GM23338 (cell line): ENCODE measurements around the gene CAPN14. TPM values are rescaled to one million over a fixed set of nuclear protein-coding genes. Genes with fewer than 3 reads are reported as not detected.

Source experiments
- ATAC-seq: fragments of 200-7000 bp; cut with Tn5 transposase; 3 replicates; pipeline ENCODE4 v1.9.1; 2020
- DNase-seq: peaks from one replicate; pipeline ENCODE4 v3.0.0-alpha.2; 2015; ENCODE audit warnings: low spot score
- H2AFZ ChIP-seq: fragments of 200-600 bp; sonication (generic); 2 replicates; pipeline ENCODE4 v1.8.0; 2016; ENCODE audit warnings: antibody characterized with exemption, mild to moderate bottlenecking, moderate library complexity
- H3F3A ChIP-seq: fragments of 200-600 bp; sonication (generic); replicated peaks from 2 replicates; pipeline ENCODE4 v1.8.0; 2017; ENCODE audit warnings: antibody characterized with exemption, mixed run types, low read depth
- H3K27ac ChIP-seq: fragments of 200-600 bp; sonication (generic); 2 replicates; pipeline ENCODE4 v1.6.1; 2016; ENCODE audit warnings: low read depth
- H3K27me3 ChIP-seq: fragments of 200-600 bp; sonication (generic); 2 replicates; pipeline ENCODE4 v1.8.0; 2016; ENCODE audit warnings: mild to moderate bottlenecking, mixed run types, moderate library complexity; ENCODE audit not compliant: insufficient read depth
- H3K36me3 ChIP-seq: fragments of 200-600 bp; sonication (generic); 2 replicates; pipeline ENCODE4 v1.8.0; 2016; ENCODE audit warnings: mild to moderate bottlenecking; ENCODE audit not compliant: insufficient read depth
- H3K4me1 ChIP-seq: fragments of 200-600 bp; sonication (generic); 2 replicates; pipeline ENCODE4 v1.8.0; 2016; ENCODE audit warnings: mild to moderate bottlenecking, moderate library complexity; ENCODE audit not compliant: insufficient read depth
- H3K4me2 ChIP-seq: fragments of 200-600 bp; sonication (generic); 2 replicates; pipeline ENCODE4 v1.7.1; 2017; ENCODE audit warnings: mixed run types
- H3K4me3 ChIP-seq: fragments of 200-600 bp; sonication (generic); 2 replicates; pipeline ENCODE4 v1.6.1; 2016; ENCODE audit warnings: mixed run types
- H3K79me2 ChIP-seq: fragments of 200-600 bp; sonication (generic); replicated peaks from 2 replicates; pipeline ENCODE4 v1.8.0; 2017; ENCODE audit warnings: mild to moderate bottlenecking; ENCODE audit not compliant: insufficient read depth
- H3K9me2 ChIP-seq: fragments of 200-600 bp; sonication (generic); 2 replicates; pipeline ENCODE4 v1.8.0; 2017; ENCODE audit not compliant: insufficient read depth
- H4K20me1 ChIP-seq: fragments of 200-600 bp; sonication (generic); replicated peaks from 2 replicates; pipeline ENCODE4 v1.8.0; 2017; ENCODE audit warnings: mild to moderate bottlenecking; ENCODE audit not compliant: insufficient read depth
- H3K27ac Mint-ChIP-seq: 2 replicates; pipeline ENCODE4 v1.8.0; 2020; ENCODE audit warnings: inconsistent platforms, mild to moderate bottlenecking, moderate library complexity, mixed read lengths
- H3K27me3 Mint-ChIP-seq: 3 replicates; pipeline ENCODE4 v1.8.0; 2022; ENCODE audit warnings: low read depth, mild to moderate bottlenecking, moderate library complexity, mixed read lengths, inconsistent platforms; ENCODE audit not compliant: insufficient read depth, poor library complexity
- H3K36me3 Mint-ChIP-seq: 3 replicates; pipeline ENCODE4 v1.8.0; 2021; ENCODE audit warnings: low read depth, mild to moderate bottlenecking, inconsistent platforms, moderate library complexity, mixed read lengths
- H3K4me1 Mint-ChIP-seq: 3 replicates; pipeline ENCODE4 v1.8.0; 2020; ENCODE audit warnings: mild to moderate bottlenecking, inconsistent platforms, mixed read lengths
- H3K4me3 Mint-ChIP-seq: 3 replicates; pipeline ENCODE4 v1.8.0; 2021; ENCODE audit warnings: moderate library complexity, mild to moderate bottlenecking, inconsistent platforms, mixed read lengths
- H3K9me3 Mint-ChIP-seq: 3 replicates; pipeline ENCODE4 v1.8.0; 2020; ENCODE audit warnings: moderate library complexity, mild to moderate bottlenecking, inconsistent platforms, mixed read lengths
- CREB1 ChIP-seq: fragments of 250-450 bp; sonication (Bioruptor Pico); IDR thresholded peaks from 2 replicates; pipeline ENCODE4 v1.5.0; 2020; ENCODE audit warnings: low read depth, mild to moderate bottlenecking, moderate library complexity
- CTCF ChIP-seq, 2 experiments: fragments of 200-600 bp in 1 of 2; sonication (generic) in 1 of 2; conservative IDR thresholded peaks; 2 replicates each; pipeline versions ENCODE4 v1.5.1 to v1.6.1; 2016 to 2017; ENCODE audit warnings: antibody characterized with exemption in 2 of 2, low read depth in 2 of 2, mild to moderate bottlenecking in 2 of 2, moderate library complexity in 1 of 2
- EZH2phosphoT487 ChIP-seq: fragments of 200-600 bp; sonication (generic); IDR thresholded peaks from one replicate; pipeline ENCODE4 v1.8.1; 2018; ENCODE audit warnings: antibody characterized with exemption; ENCODE audit not compliant: unreplicated experiment
- JUNB ChIP-seq: IDR thresholded peaks from one replicate; pipeline ENCODE4 v1.6.1; 2016; ENCODE audit warnings: antibody characterized with exemption; ENCODE audit not compliant: unreplicated experiment
- POLR2AphosphoS5 ChIP-seq: IDR thresholded peaks from 2 replicates; pipeline ENCODE4 v1.6.1; 2016; ENCODE audit warnings: antibody characterized with exemption, low read depth
- REST ChIP-seq: IDR thresholded peaks from one replicate; pipeline ENCODE4 v1.6.1; 2018; ENCODE audit warnings: antibody characterized with exemption; ENCODE audit not compliant: unreplicated experiment
- STAT1 ChIP-seq: IDR thresholded peaks from one replicate; pipeline ENCODE4 v1.6.1; 2016; ENCODE audit warnings: antibody characterized with exemption; ENCODE audit not compliant: unreplicated experiment
- ZNF114 ChIP-seq: fragments of 250-450 bp; sonication (Bioruptor Pico); IDR thresholded peaks from 2 replicates; pipeline ENCODE4 v1.5.0; 2020; ENCODE audit warnings: mild to moderate bottlenecking, moderate library complexity
- ZNF331 ChIP-seq: fragments of 250-450 bp; sonication (Bioruptor Pico); IDR thresholded peaks from 2 replicates; pipeline ENCODE4 v1.5.0; 2020; ENCODE audit warnings: low read depth, mild to moderate bottlenecking, moderate library complexity
- polyA plus RNA-seq: library from polyadenylated mRNA; unstranded; fragments of >200 nt; fragmentation: Nextera tagmentation; extraction: Ambion mirVana; gene quantifications from 2 replicates; pipeline ENCODE4 v1.2.1, GENCODE V29; 2016
- total RNA-seq: library from RNA; depleted of rRNA; stranded (reverse); fragments of >200 nt; shearing (Covaris generic); gene quantifications from 2 replicates; pipeline ENCODE4 v1.2.3, GENCODE V29; 2014
- TF ChIP-seq, protein P1 (sequence below): fragments of 250-450 bp; sonication (Bioruptor Pico); IDR thresholded peaks from 2 replicates; pipeline ENCODE4 v1.5.0; 2020; ENCODE audit warnings: mild to moderate bottlenecking, moderate library complexity

CAPN14 gene
- total and polyA plus RNA-seq, 2 experiments from 2014 or later = 0.15 TPM; not detected in 1

- TF ChIP-seq CTCF (conservative IDR thresholded peaks at IDR 0.05; ENCODE audit: low read depth in 2 of 2) (no peak), REST (no peak), CREB1 (CRISPR knock-in tag) (no peak), JUNB (no peak), ZNF331 (CRISPR knock-in tag) (no peak)
Observed at GRCh38 chr2:31141443-31142085, 75.8 kb downstream of the CAPN14 start (continued).

DNA sequence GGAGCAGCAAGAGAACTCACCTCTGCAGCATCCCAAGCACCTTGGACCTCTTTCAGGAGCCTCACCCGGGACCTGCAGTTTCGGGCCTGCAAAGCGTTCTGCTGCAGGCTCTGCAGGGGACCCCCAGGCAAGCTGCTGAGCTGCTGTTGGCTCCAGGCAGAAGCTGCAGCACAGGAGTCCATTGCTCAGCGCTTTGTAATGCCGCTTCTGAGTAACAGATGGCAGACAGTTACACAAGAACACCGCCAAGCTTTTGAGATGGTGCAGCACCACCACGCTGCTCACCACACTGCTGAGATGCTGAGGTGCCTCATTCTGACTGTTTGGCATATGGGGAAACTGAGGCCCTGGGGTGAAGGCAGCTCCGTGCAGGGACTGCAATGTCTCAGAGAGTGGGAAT lies 77.2 kb downstream of the CAPN14 start:
- H3K27ac ChIP-seq = no peak overlapping the region
- ATAC-seq (no peak), DNase-seq (no peak)
- no peaks in the 10 kb centered on the region; the same call in 2 of the 3 replicates for H3K9me3 Mint-ChIP-seq
- peaks cover 33% of the 10 kb centered on the region for H3K4me1 Mint-ChIP-seq
- no peaks in the 10 kb centered on the region for H4K20me1 ChIP-seq
- H3K4me1 ChIP-seq = peaks cover 10% of the 10 kb centered on the region; the same call in 1 of the 2 replicates
- H3K36me3 ChIP-seq = no peaks in the 10 kb centered on the region
- no peak overlapping the region for H2AFZ ChIP-seq
- peaks cover 39% of the 10 kb centered on the region for H3K27me3 Mint-ChIP-seq
- no peaks in the 10 kb centered on the region for H3K36me3 Mint-ChIP-seq
- no peak overlapping the region for H3K4me3 ChIP-seq
- H3K27ac Mint-ChIP-seq = no peak overlapping the region
- no peaks in the 10 kb centered on the region for H3K9me2 ChIP-seq
- no peaks in the 10 kb centered on the region for H3F3A ChIP-seq
- no peak overlapping the region for H3K4me3 Mint-ChIP-seq
- H3K79me2 ChIP-seq = peaks cover 3% of the 10 kb centered on the region; the same call in 1 of the 2 replicates
- no peak overlapping the region for H3K4me2 ChIP-seq
- peaks cover 67% of the 10 kb centered on the region for H3K27me3 ChIP-seq
- TF ChIP-seq EZH2phosphoT487 (no peak), POLR2AphosphoS5 (no peak), CREB1 (CRISPR knock-in tag) (no peak), ZNF114 (CRISPR knock-in tag) (no peak), ZNF331 (CRISPR knock-in tag) (no peak), CTCF (conservative IDR thresholded peaks at IDR 0.05; ENCODE audit: low read depth in 2 of 2) (no peak), JUNB (no peak), STAT1 (no peak)
- TF ChIP-seq, protein P1, sequence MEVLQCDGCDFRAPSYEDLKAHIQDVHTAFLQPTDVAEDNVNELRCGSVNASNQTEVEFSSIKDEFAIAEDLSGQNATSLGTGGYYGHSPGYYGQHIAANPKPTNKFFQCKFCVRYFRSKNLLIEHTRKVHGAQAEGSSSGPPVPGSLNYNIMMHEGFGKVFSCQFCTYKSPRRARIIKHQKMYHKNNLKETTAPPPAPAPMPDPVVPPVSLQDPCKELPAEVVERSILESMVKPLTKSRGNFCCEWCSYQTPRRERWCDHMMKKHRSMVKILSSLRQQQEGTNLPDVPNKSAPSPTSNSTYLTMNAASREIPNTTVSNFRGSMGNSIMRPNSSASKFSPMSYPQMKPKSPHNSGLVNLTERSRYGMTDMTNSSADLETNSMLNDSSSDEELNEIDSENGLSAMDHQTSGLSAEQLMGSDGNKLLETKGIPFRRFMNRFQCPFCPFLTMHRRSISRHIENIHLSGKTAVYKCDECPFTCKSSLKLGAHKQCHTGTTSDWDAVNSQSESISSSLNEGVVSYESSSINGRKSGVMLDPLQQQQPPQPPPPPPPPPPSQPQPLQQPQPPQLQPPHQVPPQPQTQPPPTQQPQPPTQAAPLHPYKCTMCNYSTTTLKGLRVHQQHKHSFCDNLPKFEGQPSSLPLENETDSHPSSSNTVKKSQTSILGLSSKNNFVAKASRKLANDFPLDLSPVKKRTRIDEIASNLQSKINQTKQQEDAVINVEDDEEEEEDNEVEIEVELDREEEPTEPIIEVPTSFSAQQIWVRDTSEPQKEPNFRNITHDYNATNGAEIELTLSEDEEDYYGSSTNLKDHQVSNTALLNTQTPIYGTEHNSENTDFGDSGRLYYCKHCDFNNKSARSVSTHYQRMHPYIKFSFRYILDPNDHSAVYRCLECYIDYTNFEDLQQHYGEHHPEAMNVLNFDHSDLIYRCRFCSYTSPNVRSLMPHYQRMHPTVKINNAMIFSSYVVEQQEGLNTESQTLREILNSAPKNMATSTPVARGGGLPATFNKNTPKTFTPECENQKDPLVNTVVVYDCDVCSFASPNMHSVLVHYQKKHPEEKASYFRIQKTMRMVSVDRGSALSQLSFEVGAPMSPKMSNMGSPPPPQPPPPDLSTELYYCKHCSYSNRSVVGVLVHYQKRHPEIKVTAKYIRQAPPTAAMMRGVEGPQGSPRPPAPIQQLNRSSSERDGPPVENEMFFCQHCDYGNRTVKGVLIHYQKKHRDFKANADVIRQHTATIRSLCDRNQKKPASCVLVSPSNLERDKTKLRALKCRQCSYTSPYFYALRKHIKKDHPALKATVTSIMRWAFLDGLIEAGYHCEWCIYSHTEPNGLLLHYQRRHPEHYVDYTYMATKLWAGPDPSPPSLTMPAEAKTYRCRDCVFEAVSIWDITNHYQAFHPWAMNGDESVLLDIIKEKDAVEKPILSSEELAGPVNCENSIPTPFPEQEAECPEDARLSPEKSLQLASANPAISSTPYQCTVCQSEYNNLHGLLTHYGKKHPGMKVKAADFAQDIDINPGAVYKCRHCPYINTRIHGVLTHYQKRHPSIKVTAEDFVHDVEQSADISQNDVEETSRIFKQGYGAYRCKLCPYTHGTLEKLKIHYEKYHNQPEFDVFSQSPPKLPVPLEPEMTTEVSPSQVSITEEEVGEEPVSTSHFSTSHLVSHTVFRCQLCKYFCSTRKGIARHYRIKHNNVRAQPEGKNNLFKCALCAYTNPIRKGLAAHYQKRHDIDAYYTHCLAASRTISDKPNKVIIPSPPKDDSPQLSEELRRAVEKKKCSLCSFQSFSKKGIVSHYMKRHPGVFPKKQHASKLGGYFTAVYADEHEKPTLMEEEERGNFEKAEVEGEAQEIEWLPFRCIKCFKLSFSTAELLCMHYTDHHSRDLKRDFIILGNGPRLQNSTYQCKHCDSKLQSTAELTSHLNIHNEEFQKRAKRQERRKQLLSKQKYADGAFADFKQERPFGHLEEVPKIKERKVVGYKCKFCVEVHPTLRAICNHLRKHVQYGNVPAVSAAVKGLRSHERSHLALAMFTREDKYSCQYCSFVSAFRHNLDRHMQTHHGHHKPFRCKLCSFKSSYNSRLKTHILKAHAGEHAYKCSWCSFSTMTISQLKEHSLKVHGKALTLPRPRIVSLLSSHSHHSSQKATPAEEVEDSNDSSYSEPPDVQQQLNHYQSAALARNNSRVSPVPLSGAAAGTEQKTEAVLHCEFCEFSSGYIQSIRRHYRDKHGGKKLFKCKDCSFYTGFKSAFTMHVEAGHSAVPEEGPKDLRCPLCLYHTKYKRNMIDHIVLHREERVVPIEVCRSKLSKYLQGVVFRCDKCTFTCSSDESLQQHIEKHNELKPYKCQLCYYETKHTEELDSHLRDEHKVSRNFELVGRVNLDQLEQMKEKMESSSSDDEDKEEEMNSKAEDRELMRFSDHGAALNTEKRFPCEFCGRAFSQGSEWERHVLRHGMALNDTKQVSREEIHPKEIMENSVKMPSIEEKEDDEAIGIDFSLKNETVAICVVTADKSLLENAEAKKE (CRISPR knock-in tag) = no peak
